ENCODE results near the gene NCF2.

Gene NCF2

DNA sequence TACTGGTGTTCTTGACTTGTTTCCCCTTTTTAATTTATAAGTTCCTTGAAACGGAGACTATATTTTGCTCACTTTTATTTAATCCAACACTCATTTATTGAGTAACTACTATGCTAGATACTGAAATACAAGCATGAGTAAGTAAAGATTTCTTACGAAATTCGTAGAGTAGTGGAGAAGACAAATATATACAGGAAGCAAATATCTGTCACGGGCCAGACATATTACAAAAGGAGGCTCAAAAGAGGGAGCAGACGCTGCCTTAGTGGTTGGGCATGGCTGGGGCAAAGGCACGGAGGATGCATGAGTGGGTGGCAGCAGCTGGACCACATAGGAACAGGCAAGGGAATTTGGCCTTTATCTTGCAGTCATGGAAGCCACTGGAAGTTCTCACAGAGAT is 6.8 kb downstream of the NCF2 start:
- DNase-seq (ENCODE audit: low read depth, low spot score), result no peak

DNA sequence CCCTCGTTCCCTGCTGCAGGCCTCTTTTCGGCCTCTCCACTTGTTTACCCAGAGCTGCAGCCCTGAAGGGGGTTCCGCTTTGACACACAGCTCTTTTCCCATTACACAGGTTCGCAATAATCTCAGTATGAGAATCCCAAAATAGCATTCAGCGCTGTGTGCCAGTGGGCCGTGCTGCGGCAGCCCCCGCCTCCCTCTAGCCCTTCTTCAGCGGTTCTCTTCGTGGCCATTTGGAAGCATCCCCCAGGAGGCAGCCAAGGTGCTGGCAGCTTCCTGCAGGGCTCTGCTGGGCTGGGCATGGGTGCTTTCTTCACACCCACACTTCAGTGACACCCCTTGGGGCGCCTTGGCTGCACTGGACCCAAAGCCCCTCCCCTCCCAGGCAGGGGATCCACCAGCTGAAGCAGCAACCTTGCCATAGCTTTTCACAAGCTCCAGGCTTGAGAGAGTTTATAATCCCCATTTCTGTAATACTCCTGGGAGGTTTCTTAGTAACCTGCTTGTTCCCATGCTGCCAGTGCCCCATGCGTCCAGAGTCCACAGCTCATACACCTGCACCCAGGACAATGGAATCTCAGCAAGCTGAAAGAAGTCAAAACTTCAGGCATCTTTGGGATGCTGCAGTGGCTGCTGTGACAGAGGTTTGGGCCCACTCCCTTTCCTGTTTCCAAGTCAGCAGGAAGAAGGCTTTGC is 8.1 kb downstream of the NCF2 start:
- DNase-seq (ENCODE audit: low read depth, low spot score), result no peak

DNA sequence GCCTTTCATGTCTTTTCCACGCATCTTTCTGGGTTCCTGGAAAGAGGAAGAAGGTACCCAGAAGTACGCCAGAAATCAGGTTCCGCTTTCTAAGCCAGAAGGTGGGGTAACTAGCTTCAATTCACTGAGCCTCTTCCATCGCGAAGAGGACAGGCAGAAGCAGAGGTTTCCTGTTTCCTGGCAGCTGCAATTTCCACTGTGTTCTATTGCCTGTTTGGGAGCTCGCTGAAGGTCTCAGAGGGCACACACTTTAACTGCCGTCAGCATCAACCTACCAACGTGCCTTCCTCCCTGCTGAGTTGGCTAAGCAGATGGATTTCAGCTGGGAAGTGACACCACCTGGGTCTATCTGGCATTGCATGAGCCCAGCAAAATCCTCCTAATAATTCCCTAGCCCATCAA is 10.0 kb downstream of the NCF2 start:
- peak; percentile 35 for DNase-seq (ENCODE audit: low read depth, low spot score)

DNA sequence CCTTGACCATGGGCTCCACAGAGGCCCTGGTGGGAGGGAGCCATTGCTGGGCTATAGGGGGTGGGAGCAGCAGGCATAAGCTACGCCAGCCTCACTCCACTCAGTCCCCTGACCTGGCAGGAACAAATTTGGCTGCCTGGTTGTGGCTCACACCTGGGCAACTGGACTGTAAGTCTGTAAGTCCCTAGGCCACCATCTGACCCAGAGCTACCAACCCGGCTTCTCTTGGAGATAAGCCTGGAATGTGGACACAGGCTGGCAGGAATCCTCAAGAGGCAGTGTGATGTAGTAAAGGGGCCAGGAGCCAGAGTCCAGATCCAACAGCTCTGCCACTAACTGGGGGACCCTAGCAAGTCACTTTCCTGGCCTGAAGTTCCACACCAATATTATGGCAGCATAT is 11.4 kb downstream of the NCF2 start:
- DNase-seq (ENCODE audit: low read depth, low spot score), result no peak

DNA sequence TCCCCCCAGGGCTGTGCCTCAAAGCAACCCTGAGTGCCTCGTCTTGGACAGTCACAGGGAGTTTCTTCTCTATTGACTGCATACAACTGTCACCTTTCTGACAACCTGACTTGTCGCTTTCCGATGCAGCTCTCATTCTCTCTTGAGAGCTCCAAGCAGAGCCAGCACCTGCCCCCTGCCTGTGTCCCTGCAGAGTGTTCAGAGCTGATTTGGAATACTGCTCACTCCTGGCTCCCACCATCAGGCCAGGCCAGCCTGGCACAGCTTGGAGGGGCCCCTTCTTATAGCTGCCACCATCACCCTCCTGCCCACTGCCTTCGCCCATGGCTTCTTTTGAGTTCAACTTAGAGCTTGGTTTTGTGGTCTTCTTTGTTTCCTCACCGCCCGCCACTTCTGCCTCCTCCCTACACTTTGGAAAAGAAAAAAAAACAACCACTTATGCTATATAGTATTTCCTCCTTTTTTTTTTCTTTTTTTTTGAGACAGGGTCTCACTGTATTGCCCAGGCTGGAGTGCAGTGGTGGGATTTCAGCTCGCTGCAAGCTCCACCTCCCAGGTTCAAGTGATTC is 12.3 kb downstream of the NCF2 start:
- DNase-seq (ENCODE audit: low read depth, low spot score), result no peak

DNA sequence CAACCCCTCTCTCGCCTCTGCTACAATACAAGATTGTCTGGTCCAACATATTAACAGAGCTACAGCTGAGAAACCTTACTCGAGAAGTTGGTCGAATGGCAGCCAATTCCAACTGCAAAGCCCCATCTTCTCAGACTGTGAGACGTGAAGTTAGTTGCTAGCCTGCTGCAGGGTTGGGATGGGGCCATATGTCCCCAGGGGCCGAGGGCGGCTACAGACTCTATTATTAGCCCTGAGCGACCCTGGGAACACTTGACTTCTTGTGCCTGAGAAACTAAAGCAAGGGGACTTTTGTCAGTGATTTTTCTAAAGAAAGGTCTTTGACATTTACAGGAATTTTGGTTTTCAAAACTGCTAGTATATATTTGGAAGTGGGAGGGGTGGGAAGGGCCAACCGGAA is 13.7 kb downstream of the NCF2 start:
- no peak for DNase-seq (ENCODE audit: low read depth, low spot score)

DNA sequence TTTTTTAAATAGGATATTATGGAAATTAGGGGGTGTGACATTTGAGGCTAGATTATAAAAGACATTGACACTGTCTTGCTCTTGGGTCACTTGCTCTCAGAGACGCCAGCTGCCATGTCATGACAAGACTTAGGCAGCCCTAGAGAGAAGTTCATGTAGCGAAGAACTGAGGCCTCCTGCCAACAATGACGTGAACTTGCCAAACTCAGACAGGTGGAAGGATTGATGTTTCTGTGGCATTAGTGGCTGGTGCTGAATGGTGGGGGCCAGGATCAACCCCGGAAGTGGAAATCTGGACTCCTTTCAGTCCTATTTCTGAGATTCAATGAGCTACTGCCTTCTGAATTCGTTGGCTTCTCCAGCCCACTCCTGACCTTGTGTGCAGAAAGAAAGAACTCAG is 14.7 kb downstream of the NCF2 start:
- no peak for DNase-seq (ENCODE audit: low read depth, low spot score)

DNA sequence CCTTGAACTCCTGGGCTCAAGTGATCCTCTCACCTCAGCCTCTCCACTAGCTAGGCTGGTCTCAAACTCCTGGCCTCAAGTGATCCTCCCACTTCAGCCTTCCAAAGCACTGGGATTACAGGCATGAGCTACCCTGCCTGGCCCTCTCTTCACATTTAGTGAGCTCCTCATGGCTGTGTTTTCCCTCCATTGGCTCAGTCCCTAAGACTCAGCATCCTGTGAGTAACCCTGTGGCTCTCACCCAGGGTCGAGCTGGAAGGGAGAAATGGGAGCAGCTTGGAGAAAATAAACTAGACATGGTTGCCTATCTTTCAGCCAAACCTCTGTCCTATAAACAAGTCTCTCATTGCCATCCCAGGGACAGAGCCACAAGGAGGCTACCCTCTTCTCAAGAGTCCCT is 17.5 kb downstream of the NCF2 start:
- DNase-seq (ENCODE audit: low read depth, low spot score), result no peak

DNA sequence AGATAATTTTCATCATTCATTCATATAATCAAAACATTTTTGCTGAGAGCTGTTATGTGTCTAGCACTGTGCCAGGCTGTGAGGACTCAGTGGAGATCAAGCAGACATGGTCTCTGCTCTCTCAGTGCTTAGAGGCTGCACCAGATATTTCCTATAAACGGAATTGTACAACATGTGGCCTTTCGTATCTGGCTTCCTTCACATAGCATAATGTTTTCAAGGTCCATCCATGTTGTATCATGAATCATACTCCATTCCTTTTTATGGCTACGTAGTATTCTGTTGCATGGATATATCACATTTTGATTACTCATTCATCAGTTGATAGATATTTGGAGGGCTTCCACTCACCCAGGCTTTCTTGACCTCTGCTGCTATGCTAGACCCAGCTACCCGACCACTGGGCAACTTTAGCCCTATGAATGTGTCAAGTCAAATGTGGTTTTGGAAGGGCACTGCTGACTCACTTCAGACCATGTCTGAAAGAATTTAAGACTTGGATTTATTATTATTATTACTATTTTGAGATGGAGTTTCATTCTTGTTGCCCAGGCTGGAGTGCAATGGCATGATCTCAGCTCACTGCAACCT is 18.5 kb downstream of the NCF2 start:
- DNase-seq (ENCODE audit: low read depth, low spot score), result no peak

DNA sequence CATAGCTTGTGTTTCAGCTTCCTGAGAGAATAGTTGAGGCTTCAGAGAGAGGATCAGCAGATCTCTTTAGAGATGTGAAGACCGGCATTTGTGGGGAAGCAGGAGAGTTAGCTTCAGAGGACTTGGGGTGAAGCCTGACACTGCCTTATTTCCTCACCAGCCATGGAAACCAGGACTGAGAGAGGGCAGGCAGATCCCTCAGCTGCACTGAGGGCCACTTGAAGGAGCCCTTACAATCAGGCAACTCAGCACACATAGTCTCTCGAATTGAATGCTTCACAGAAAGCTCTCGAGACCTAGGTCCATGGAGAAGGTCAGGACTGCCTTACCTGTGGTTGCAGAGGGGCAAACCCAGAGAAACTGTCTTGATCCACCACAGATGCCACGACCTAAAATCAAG is 19.8 kb downstream of the NCF2 start:
- DNase-seq (ENCODE audit: low read depth, low spot score), result no peak

DNA sequence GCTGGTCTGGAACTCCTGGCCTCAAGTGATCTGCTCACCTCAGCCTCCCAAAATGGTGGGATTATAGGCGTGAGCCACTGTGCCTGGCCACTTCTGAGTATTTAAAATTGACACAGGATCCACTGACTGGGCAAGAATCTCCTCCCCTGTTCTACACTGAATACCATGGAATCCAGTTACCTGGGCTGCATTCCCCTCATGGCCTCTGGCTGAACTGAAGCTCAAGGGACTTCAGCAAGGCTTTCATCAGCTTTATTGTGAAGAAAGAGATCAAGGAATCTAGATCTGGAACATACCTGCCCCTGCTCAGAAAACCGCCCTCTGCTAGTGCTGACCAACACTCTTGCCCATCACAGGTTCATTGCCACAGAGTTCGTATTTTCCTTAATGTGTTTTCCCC is 20.5 kb downstream of the NCF2 start:
- no peak for DNase-seq (ENCODE audit: low read depth, low spot score)

DNA sequence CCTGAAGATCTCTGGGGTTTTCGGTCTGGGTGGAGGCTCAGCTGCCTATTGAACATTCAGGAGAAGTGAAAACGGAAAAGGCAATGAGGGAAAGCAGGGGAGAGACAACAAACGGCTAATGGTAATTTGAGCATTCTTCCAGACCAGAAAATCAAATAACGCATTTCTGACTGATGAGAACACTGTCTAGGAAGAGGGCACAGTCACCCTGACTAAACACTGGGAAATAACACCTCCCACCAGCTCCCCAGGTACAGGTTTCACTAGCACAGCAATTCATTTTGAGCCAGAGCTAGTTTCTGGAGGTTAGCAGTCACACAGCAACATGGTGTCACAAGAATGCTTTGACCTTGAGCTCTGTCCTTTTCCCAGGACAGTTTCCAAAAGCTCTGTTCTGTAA is 21.1 kb downstream of the NCF2 start:
- no peak for DNase-seq (ENCODE audit: low read depth, low spot score)

DNA sequence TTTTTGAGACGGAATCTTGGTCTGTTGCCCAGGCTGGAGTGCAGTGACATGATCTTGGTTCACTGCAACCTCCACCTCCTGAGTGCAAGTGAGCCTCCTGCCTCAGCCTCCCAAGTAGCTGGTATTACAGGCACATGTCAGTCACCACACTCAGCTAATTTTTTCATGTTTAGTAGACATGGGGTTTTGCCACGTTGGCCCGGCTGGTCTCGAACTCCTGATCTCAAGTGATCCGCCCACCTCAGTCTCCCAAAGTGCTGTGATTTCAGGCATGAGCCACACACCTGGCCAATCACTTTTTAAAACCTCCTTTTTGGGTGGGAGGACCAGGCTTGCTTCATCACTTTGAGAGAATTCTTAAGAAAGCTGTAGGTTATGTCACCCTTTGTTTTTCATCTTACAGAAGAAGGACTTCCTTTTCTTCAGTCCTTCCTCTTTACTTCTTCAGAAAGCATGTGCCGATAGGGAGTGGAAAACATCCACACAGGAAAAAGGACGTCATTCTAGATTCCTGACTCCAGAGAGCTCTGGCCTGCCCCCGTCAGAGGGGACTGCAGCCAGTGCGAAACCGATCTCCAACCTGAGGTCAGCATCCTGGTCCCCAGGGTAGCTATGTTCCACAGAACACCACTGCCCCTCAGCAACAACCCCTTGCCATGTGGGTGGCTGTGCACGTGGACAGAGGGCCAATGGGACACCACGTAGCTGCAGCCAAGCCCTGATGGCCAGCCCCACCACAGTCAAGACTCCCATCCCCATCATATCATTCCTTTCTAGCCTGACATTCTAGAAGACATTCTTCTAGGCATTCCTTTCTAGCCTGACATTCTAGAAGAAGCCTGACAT is 21.9 kb downstream of the NCF2 start:
- no peak for DNase-seq (ENCODE audit: low read depth, low spot score)

DNA sequence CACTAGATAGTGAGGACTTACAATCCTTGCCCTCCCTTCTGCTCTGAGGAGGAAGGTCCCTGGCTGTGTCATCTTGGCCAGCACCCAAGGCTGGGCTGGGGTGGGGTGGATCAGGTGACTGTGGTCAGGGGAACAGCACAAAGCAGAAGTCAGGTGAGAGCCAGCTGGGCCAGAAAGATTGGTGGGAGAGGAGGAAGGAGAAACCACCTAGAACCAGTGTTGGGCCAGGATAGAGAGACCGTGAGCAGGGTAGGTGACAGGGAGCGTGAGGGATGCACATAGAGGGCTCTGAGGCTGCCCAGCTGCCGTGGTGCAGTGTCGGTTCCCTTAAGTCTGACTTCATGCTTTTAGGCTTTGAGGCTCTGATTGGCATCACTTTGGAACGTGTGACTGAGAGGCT is 22.7 kb downstream of the NCF2 start:
- no peak for DNase-seq (ENCODE audit: low read depth, low spot score)

DNA sequence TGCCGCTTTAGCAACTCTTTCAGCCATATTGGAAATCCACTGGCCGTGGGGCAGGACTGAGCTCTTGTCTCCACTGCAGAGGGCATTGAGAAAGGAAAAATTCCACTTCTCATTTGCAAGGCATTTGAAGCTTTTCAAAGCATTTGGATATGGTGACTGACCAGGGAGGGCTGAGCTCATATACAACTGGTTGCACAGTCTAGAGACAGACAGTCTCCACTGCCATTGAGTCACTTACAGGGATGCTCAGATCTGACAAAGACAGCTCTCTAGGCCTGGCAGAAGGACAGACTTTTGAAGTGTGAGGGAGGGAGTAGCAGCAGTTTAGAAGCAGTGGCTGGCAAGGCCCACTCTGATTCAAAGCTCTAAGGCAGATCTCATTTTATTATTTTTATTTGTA is 24.2 kb downstream of the NCF2 start:
- no peak for DNase-seq (ENCODE audit: low read depth, low spot score)

DNA sequence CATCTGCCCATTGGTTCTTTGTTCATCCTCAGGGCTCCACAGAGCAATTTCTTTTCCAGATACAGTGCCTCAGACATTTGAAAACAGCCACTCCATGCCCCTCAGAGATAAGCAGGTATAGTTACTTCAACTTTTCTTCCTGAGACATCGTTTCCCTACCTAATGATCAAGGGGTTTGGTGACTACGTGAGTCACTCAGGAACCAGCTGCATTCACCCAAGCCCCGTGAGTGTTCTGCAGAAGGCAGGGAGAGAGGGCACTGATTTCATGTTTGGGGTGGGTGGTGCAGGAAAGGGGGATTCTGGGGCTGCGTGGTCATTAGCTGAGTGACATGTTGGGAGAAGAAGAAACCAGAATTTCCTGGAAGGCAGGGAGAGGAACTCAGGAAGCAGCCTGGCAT is 25.0 kb downstream of the NCF2 start:
- no peak for DNase-seq (ENCODE audit: low read depth, low spot score)

DNA sequence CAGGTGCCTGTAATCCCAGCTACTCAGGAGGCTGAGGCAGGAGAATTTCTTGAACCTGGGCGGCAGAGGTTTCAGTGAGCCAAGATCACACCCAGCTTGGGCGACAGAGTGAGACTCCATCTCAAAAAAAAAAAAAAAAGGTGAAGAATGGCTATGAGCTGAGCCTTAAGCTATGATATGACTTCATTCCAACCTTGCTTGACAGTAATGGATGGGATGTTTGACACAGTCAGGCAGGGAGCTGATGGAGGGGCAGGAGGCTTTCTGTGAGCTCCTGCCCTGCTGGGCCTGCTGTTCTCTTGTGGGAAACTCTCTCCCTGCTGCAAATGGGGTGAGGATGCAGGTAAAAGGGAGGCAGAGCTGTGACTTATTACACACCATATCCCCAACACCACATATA is 27.6 kb downstream of the NCF2 start:
- no peak for DNase-seq (ENCODE audit: low read depth, low spot score)

DNA sequence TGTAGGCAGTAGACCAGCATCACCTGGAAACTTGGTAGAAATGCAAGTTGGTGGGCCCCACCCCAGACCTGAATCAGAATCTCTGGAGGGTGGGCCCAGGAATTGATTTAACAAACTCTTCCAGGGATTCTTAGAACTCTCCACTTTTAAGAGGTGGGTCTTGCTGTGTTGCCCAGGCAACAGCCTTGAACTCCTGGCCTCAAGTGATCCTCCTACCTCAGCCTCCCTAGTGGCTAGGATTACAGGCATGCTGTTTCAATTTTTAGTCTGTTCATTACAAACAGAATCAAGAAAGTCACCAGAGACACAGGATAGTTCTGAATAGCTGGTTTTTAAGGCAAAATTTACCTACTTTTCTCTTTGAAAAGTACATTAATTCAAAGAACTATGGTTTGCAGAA is 31.2 kb downstream of the NCF2 start:
- no peak for DNase-seq (ENCODE audit: low read depth, low spot score)

DNA sequence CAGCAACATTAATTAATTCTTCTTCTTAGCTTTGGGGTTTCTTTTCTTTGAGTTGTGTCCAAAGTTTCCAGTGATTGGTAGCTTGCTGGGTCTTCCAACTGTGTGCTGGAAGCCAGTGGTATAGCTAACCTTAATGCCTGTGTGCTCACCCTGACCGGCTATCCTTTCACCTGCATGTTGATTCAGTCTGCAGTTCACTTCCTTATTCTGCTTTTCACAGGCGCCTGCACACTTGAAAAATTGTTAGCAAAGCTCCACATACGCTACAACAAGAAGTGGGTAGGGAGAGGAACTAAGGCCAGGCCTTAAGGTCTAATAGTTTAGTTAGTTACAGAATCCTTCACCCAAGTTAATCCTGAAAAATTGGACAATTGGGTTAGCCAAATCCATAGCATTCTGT is 35.7 kb downstream of the NCF2 start:
- no peak for DNase-seq (ENCODE audit: low read depth, low spot score)

DNA sequence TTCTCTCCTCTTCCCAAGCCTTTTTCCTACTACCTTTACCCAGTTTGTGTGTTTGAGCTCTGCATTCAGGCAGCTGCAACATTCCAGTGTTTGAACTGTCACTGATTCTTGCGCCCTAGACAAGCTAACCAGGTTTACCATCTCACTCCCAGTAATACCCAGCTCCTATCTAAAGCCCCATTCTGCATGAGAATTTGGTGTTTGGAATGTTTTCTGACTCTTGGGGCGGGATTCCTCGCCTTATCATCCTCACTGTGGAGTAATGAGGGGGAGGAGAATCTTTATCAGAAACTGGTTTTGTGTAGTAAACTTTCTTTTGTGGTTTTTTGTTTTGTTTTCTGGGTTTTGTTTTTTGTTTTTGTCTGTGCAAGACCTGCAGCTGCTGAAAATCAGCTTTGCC is 36.5 kb downstream of the NCF2 start:
- DNase-seq (ENCODE audit: low read depth, low spot score), result no peak

DNA sequence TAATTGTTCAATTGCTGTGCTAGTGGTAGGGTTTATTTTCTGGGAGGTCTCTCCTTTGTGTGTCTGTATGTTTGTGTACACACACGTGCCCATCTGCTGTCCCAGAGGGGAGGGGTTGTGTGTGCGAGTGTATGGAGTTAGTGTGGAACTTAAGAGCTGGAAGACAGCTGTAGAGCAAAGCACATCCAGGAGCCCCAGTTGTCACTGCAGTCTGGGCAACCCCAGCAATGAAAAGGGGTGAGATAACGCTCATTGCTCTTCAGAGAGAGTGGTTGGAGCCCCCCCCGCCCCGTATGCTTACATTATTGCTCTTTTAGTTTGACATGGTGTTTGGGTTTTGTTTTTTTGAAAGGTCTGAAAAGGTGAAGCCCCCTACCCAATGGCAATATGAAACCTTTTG is 36.9 kb downstream of the NCF2 start:
- no peak for DNase-seq (ENCODE audit: low read depth, low spot score)

DNA sequence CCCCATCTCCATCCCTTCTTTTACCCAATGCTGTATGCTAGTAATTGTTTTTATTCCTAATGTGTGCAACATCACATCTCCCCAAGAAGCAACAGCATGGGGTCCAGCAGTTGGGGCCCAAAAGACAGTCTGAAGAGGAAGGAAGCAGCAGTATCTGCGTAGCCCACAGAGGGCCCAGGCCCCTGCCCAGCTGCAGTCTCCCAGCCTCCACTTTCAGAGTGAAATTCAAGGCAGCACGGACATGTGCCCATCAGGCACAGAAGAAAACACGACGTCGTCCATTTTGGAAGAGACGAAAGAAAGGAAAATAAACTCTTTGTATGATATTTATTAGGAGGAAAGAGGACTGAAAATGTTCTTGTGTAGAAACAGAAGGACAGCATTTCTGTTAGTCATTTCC is 37.4 kb downstream of the NCF2 start:
- no peak for DNase-seq (ENCODE audit: low read depth, low spot score)

DNA sequence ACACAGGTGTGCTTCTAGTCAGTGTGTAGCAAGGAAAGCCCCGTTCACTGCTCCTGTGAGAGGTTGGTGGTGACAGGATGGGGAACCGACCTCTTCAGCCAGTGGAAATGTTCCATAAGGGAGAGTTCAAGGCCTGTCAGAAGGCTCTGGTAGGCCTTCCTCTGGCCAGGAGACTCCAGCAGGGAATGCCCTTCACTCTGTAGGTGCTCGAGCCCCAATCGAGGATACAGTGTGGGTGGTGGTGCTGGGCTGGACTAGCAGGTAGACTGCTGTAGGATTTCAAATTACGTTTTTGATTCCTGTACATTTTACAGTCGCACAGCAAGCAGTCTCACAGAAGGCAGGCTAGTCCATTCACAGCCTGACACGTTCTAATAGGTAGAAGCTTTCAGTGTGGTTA is 37.8 kb downstream of the NCF2 start:
- DNase-seq (ENCODE audit: low read depth, low spot score), result no peak

Measured in iPS DF 19.7 (cell line).